IPS-NIHi7 (cell line): ENCODE measurements around the gene KNDC1.

Experiments used
- DNase-seq: peaks from one replicate; pipeline ENCODE4 v3.0.0; 2012; ENCODE audit warnings: mixed read lengths; ENCODE audit errors: extremely low spot score

The KNDC1 gene

GRCh38 chr10:133239990-133240389 is 80.0 kb downstream of the KNDC1 start:
- no peak for DNase-seq

- no peak for DNase-seq
These were observed 81.6 kb downstream of the KNDC1 start for GRCh38 chr10:133241501-133242205.

GRCh38 chr10:133242611-133243356 is 82.8 kb downstream of the KNDC1 start:
- DNase-seq, result no peak

- DNase-seq, result no peak
These were observed 83.6 kb downstream of the KNDC1 start for GRCh38 chr10:133243593-133243992.

- no peak for DNase-seq
These were observed 85.6 kb downstream of the KNDC1 start for GRCh38 chr10:133245439-133246235.

GRCh38 chr10:133246236-133246626 is 86.2 kb downstream of the KNDC1 start:
- no peak for DNase-seq

GRCh38 chr10:133247681-133248333 is 87.8 kb downstream of the KNDC1 start:
- DNase-seq, result no peak

- DNase-seq, result no peak
These were observed 88.3 kb downstream of the KNDC1 start for GRCh38 chr10:133248334-133248715.

- DNase-seq, result no peak
These were observed 89.2 kb downstream of the KNDC1 start for GRCh38 chr10:133249094-133249780.

GRCh38 chr10:133249975-133250754 is 90.1 kb downstream of the KNDC1 start:
- no peak for DNase-seq

- no peak for DNase-seq
These were observed 91.6 kb downstream of the KNDC1 start for GRCh38 chr10:133251388-133252222.

- no peak for DNase-seq
These were observed 92.2 kb downstream of the KNDC1 start for GRCh38 chr10:133252223-133252552.

- DNase-seq, result no peak
These were observed 93.4 kb downstream of the KNDC1 start for GRCh38 chr10:133253361-133253955.

- DNase-seq, result no peak
These were observed 94.6 kb downstream of the KNDC1 start for GRCh38 chr10:133254421-133255120.

- no peak for DNase-seq
These were observed 95.3 kb downstream of the KNDC1 start for GRCh38 chr10:133255323-133255722.

- peak; percentile 74 for DNase-seq
These were observed 97.6 kb downstream of the KNDC1 start for GRCh38 chr10:133257489-133258065.

- DNase-seq, result no peak
These were observed 98.2 kb downstream of the KNDC1 start for GRCh38 chr10:133258066-133258817.
